NOMO-1 treated with DMSO at 0.1 percent for 48 hours (cell line): ENCODE data around the gene PARP2.

ENCODE experiments used
- DNase-seq: peaks from one replicate; lab custom pipeline; 2025; ENCODE audit not compliant: unreplicated experiment; lab: John Stamatoyannopoulos, UW

Gene PARP2

DNA sequence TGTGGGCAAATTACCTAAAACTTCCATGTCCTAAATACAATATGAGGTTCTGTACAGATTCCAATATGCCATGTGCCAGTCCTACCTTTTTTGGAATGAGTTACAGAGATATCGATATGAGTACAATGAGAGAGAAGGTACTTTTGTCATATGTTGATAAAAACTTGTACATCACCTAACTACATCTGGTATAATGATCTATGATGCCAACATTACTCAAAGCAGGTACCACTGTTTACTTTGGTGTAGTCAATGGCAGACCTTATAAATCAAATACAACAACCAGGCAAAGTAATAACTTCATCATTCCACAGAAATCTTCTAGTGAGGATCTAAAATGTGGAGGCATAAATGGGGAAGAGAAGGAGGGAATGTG lies 57.1 kb downstream of the PARP2 start:
- DNase-seq: no peak

DNA sequence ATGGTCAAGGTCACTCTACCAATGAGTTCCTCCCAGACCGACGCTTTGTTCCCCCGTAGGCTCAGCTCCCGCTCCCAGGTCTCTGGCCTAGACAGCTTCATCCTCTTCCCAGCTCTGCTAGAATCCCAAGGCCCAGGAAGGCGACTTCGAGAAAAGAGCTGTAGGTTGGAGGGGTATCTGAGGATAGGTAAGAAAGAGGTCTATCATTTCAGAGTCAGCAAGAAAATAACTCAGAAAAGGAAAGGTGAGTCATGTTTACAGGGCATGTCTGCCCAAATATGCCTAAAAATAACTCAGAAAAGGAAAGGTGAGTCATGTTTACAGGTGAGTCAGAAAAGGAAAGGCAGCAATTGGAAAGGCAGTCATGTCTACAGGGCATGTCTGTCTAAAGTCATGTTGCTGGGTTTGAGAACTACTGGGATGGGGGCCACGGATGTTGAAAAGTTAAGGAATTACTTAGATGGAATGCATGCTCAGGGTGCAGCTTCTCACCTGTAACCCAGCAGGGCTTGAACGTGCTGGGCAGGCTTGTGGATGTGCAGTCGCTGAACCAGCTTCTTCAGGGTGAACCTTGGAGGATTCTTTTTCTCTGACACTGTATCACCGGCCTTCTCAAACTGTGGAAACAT lies 57.6 kb downstream of the PARP2 start:
- no peak for DNase-seq

DNA sequence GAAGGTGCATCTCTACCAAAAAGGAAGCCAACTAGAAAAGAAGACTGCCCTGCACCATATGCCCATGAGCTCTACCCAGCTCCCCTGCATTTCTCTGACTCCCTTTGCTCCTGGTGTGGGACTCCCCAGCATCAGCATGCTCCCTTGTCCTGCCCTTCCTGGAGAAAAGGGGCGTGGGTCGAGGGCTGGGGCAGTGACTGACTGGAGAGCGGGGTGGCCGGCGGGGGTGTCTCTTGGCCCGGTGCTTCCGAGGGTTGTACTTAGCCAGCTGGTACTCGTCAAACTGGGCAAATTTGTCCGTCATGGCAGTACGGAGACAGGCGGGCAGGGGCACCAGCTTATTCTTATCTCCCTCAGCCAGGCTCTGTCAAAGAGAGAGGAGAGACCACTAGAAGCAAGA lies 60.1 kb downstream of the PARP2 start:
- DNase-seq: no peak
